H9 (cell line): ENCODE data around the gene KTN1. TPM values are rescaled to one million over a fixed set of nuclear protein-coding genes. Genes with fewer than 3 reads are reported as not detected.
A peak's percentile ranks its signal among the peaks of the same experiment; 100 is the strongest.

Source experiments
- DNase-seq: peaks from one replicate; pipeline ENCODE4 v3.0.0-alpha.2; 2017
- H2AFZ ChIP-seq: one replicate; pipeline ENCODE4 v1.6.1; 2013; ENCODE audit warnings: mild to moderate bottlenecking, low read length, control low read depth, moderate library complexity
- H2AK5ac ChIP-seq: 2 replicates; pipeline ENCODE4 v1.6.1; 2013; ENCODE audit warnings: low read length, control low read depth, mixed read lengths; ENCODE audit not compliant: insufficient read length
- H2BK120ac ChIP-seq: one replicate; pipeline ENCODE4 v1.6.1; 2013; ENCODE audit warnings: low read depth, mild to moderate bottlenecking, low read length, control low read depth, inconsistent platforms; ENCODE audit not compliant: poor library complexity, severe bottlenecking
- H2BK12ac ChIP-seq: 2 replicates; pipeline ENCODE4 v1.6.1; 2013; ENCODE audit warnings: low read length, control low read depth, mixed read lengths, low read depth; ENCODE audit not compliant: insufficient read length
- H2BK15ac ChIP-seq: 2 replicates; pipeline ENCODE4 v1.6.1; 2013; ENCODE audit warnings: low read depth, low read length, control low read depth
- H2BK20ac ChIP-seq: one replicate; pipeline ENCODE4 v1.6.1; 2013; ENCODE audit warnings: low read depth, mild to moderate bottlenecking, low read length, control low read depth, inconsistent platforms; ENCODE audit not compliant: poor library complexity, severe bottlenecking
- H2BK5ac ChIP-seq: 2 replicates; pipeline ENCODE4 v1.6.1; 2013; ENCODE audit warnings: low read length, control low read depth, mixed read lengths; ENCODE audit not compliant: insufficient read length
- H3K14ac ChIP-seq: 2 replicates; pipeline ENCODE4 v1.6.1; 2013; ENCODE audit warnings: low read length, control low read depth; ENCODE audit not compliant: insufficient read depth
- H3K18ac ChIP-seq: 2 replicates; pipeline ENCODE4 v1.6.1; 2013; ENCODE audit warnings: low read depth, mild to moderate bottlenecking, mixed read lengths, low read length, control low read depth; ENCODE audit not compliant: insufficient read length
- H3K23ac ChIP-seq: 2 replicates; pipeline ENCODE4 v1.6.1; 2013; ENCODE audit warnings: low read length, control low read depth, mixed read lengths, low read depth; ENCODE audit not compliant: insufficient read length
- H3K23me2 ChIP-seq: 2 replicates; pipeline ENCODE4 v1.6.1; 2013; ENCODE audit warnings: low read depth, mild to moderate bottlenecking, mixed read lengths, low read length, control low read depth; ENCODE audit not compliant: insufficient read length, poor library complexity, severe bottlenecking
- H3K27ac ChIP-seq: 2 replicates; pipeline ENCODE4 v1.5.1; 2013; ENCODE audit warnings: low read length, control low read depth, mixed read lengths, low read depth; ENCODE audit not compliant: insufficient read length
- H3K27me3 ChIP-seq: 2 replicates; pipeline ENCODE4 v1.6.1; 2013; ENCODE audit warnings: low read length, control low read depth, inconsistent platforms; ENCODE audit not compliant: insufficient read depth
- H3K4ac ChIP-seq: 2 replicates; pipeline ENCODE4 v1.6.1; 2013; ENCODE audit warnings: low read depth, mild to moderate bottlenecking, control low read depth, inconsistent platforms, low read length, moderate library complexity
- H3K4me1 ChIP-seq: 2 replicates; pipeline ENCODE4 v1.6.1; 2013; ENCODE audit warnings: low read length, control low read depth, inconsistent platforms; ENCODE audit not compliant: insufficient read depth
- H3K4me2 ChIP-seq: 2 replicates; pipeline ENCODE4 v1.6.1; 2013; ENCODE audit warnings: low read length, control low read depth, mixed read lengths; ENCODE audit not compliant: insufficient read length, insufficient read depth
- H3K56ac ChIP-seq: 2 replicates; pipeline ENCODE4 v1.6.1; 2013; ENCODE audit warnings: low read depth, mild to moderate bottlenecking, mixed read lengths, low read length, control low read depth; ENCODE audit not compliant: insufficient read length
- H3K79me1 ChIP-seq: 2 replicates; pipeline ENCODE4 v1.6.1; 2013; ENCODE audit warnings: low read depth, mild to moderate bottlenecking, moderate library complexity, low read length, control low read depth, inconsistent platforms; ENCODE audit not compliant: insufficient read depth, poor library complexity, severe bottlenecking
- H3K79me2 ChIP-seq: 2 replicates; pipeline ENCODE4 v1.6.1; 2013; ENCODE audit warnings: low read length, control low read depth, inconsistent platforms; ENCODE audit not compliant: insufficient read depth
- H3K9ac ChIP-seq: 2 replicates; pipeline ENCODE4 v1.6.1; 2013; ENCODE audit warnings: low read length, control low read depth, mixed read lengths; ENCODE audit not compliant: insufficient read length; ENCODE audit errors: extremely low read depth
- H3K9me3 ChIP-seq: one replicate; pipeline ENCODE4 v1.6.1; 2013; ENCODE audit warnings: low read depth, low read length, inconsistent platforms; ENCODE audit not compliant: control insufficient read depth
- H3T11ph ChIP-seq: one replicate; pipeline ENCODE4 v1.6.1; 2013; ENCODE audit warnings: mild to moderate bottlenecking, low read length, control low read depth, inconsistent platforms
- H4K20me1 ChIP-seq: one replicate; pipeline ENCODE4 v1.6.1; 2013; ENCODE audit not compliant: control insufficient read depth, insufficient read length, insufficient read depth
- H4K5ac ChIP-seq: 2 replicates; pipeline ENCODE4 v1.6.1; 2013; ENCODE audit warnings: low read depth, mild to moderate bottlenecking, mixed read lengths, low read length, control low read depth; ENCODE audit not compliant: insufficient read length
- H4K8ac ChIP-seq: replicated peaks from 2 replicates; pipeline ENCODE4 v1.6.1; 2013; ENCODE audit warnings: low read length, control low read depth, mixed read lengths, low read depth; ENCODE audit not compliant: insufficient read length
- H4K91ac ChIP-seq: 2 replicates; pipeline ENCODE4 v1.6.1; 2013; ENCODE audit warnings: low read depth, mild to moderate bottlenecking, moderate library complexity, mixed read lengths, low read length, control low read depth; ENCODE audit not compliant: insufficient read length
- H3K27ac Mint-ChIP-seq, 3 experiments: 2 replicates in 2 of 3; 3 replicates in 1 of 3; pipeline ENCODE4 v1.8.0; 2020 to 2021; ENCODE audit warnings: mixed read lengths in 3 of 3, mild to moderate bottlenecking in 1 of 3, moderate library complexity in 1 of 3
- H3K27me3 Mint-ChIP-seq: 2 replicates; pipeline ENCODE4 v1.8.0; 2021; ENCODE audit warnings: low read depth, mild to moderate bottlenecking, moderate library complexity, mixed read lengths
- H3K36me3 Mint-ChIP-seq, 3 experiments: 2 replicates in 2 of 3; 3 replicates in 1 of 3; pipeline ENCODE4 v1.8.0; 2020 to 2021; ENCODE audit warnings: low read depth in 3 of 3, mixed read lengths in 3 of 3; ENCODE audit not compliant: insufficient read depth in 1 of 3
- H3K4me1 Mint-ChIP-seq, 2 experiments: 2 replicates each; pipeline ENCODE4 v1.8.0; 2020; ENCODE audit warnings: mixed read lengths in 2 of 2
- H3K4me3 Mint-ChIP-seq, 2 experiments: 2 replicates in 1 of 2; 3 replicates in 1 of 2; pipeline ENCODE4 v1.8.0; 2020 to 2021; ENCODE audit warnings: mild to moderate bottlenecking in 2 of 2, mixed read lengths in 2 of 2, moderate library complexity in 1 of 2
- H3K9me3 Mint-ChIP-seq, 2 experiments: 2 replicates in 1 of 2; 3 replicates in 1 of 2; pipeline ENCODE4 v1.8.0; 2020; ENCODE audit warnings: mild to moderate bottlenecking in 2 of 2, mixed read lengths in 2 of 2, moderate library complexity in 1 of 2
- WGBS: extraction: QIAGEN DNeasy Blood & Tissue Kit; methylation state at CpG from one replicate; pipeline ENCODE4 v1.1.7; 2013; ENCODE audit warnings: missing lambda C conversion rate, low lambda C conversion rate, mixed read lengths; ENCODE audit not compliant: insufficient read length; ENCODE audit errors: extremely low coverage; 5-methylcytosine and 5-hydroxymethylcytosine counted together
- total RNA-seq: library from RNA; stranded (reverse); gene quantifications from 2 replicates; pipeline ENCODE4 v1.2.1, GENCODE V29; 2021
- TF ChIP-seq, protein P1 (sequence below): fragments of 200-600 bp; sonication (generic); conservative IDR thresholded peaks from 3 replicates; pipeline ENCODE4 v1.8.0; 2021; ENCODE audit warnings: antibody characterized with exemption, mild to moderate bottlenecking

Gene KTN1
- total RNA-seq, 1 experiment from 2014 or later: 128 TPM

DNA sequence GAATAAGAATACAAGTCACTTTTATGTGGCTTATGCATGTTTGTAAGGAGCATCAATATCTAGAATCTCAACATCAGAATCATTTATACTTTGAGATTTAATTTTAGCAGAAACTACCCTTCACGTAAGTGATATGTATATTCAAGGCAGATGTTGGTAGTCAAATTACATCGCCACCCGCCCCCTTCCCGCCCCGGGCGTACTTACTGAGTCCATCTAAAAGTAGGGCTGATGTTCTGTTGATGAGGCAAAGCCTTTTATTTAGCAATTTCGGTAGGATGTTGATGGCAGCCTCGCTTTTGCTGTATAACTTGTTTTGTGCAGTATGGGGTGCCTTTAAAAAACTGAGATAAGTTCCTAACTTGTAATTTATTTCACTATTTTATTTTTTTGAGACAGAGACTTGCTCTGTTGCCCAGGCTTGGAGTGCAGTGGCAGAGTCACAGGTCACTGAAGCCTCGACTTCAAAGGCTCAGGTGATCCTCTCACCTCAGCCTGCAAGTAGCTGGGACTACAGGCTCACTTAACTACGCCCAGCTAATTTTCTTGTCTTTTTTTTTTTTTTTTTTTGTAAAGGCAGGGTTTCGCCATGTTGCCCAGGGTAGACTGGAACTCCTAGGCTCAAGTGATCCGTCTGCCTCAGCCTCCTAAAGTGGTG is 30.8 kb downstream of the KTN1 start:
- DNase-seq: peak; percentile 38
- H3K79me1 ChIP-seq: no peaks in the 10 kb centered on the region

More for the DNA sequence above, 30.8 kb downstream of the KTN1 start:
- Histone ChIP-seq H3K9me3 (no peaks in the 10 kb centered on the region), H3K14ac (no peak overlapping the region), H3K4ac (no peak overlapping the region), H4K91ac (no peak overlapping the region), H3K23me2 (no peaks in the 10 kb centered on the region), H4K5ac (no peak overlapping the region), H3K79me2 (peaks cover 14% of the 10 kb centered on the region; the same call in 1 of the 2 replicates), H4K8ac (no peak overlapping the region), H3K9ac (no peak overlapping the region), H4K20me1 (no peaks in the 10 kb centered on the region), H2AK5ac (no peak overlapping the region), H3K23ac (no peak overlapping the region), H3T11ph (no peak overlapping the region), H2BK12ac (no peak overlapping the region), H3K4me2 (peak overlapping the region; percentile 16), H2BK120ac (no peak overlapping the region), H2BK5ac (no peak overlapping the region), H3K18ac (no peak overlapping the region), H3K27me3 (no peaks in the 10 kb centered on the region), H3K56ac (no peak overlapping the region), H2AFZ (no peak overlapping the region), H2BK20ac (no peak overlapping the region), H3K4me1 (peaks cover 6% of the 10 kb centered on the region; the same call in 1 of the 2 replicates), H3K27ac (no peak overlapping the region), H2BK15ac (no peak overlapping the region)
- Mint-ChIP-seq H3K4me1 (peaks cover 35 to 43% of the 10 kb centered on the region in 2 experiments), H3K36me3 (peaks cover 19 to 33% (median 28%) of the 10 kb centered on the region in 3 experiments; a peak in 6 of 7 replicates), H3K9me3 (no peaks in the 10 kb centered on the region), H3K27me3 (no peaks in the 10 kb centered on the region), H3K27ac (no peak overlapping the region), H3K4me3 (no peak overlapping the region)
- TF ChIP-seq, protein P1, sequence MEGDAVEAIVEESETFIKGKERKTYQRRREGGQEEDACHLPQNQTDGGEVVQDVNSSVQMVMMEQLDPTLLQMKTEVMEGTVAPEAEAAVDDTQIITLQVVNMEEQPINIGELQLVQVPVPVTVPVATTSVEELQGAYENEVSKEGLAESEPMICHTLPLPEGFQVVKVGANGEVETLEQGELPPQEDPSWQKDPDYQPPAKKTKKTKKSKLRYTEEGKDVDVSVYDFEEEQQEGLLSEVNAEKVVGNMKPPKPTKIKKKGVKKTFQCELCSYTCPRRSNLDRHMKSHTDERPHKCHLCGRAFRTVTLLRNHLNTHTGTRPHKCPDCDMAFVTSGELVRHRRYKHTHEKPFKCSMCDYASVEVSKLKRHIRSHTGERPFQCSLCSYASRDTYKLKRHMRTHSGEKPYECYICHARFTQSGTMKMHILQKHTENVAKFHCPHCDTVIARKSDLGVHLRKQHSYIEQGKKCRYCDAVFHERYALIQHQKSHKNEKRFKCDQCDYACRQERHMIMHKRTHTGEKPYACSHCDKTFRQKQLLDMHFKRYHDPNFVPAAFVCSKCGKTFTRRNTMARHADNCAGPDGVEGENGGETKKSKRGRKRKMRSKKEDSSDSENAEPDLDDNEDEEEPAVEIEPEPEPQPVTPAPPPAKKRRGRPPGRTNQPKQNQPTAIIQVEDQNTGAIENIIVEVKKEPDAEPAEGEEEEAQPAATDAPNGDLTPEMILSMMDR: no peak
- WGBS: no CpG with 5 or more reads among the region's 12 CpGs
